Dendritic cell treated with granulocyte-macrophage colony-stimulating factor and Interleukin-4, amounts not matched to agents 40 ng/mL and 50 ng/mL, for 4 days (primary cell): ENCODE measurements around the gene KIF24.
"Not testable (repeated sequence)": the region's sequence is repeated elsewhere in the genome, so short reads cannot be mapped to it uniquely, and the experiment has no call there.

ENCODE experiments used
- H3K27ac Mint-ChIP-seq: one replicate; pipeline ENCODE4 v1.8.0; 2022; ENCODE audit warnings: mild to moderate bottlenecking, mixed read lengths
- H3K27me3 Mint-ChIP-seq: one replicate; pipeline ENCODE4 v1.8.0; 2022; ENCODE audit warnings: mild to moderate bottlenecking, mixed read lengths
- H3K36me3 Mint-ChIP-seq: one replicate; pipeline ENCODE4 v1.8.0; 2022; ENCODE audit warnings: low read depth, mixed read lengths
- H3K4me1 Mint-ChIP-seq: one replicate; pipeline ENCODE4 v1.8.0; 2022; ENCODE audit warnings: low read depth, mixed read lengths
- H3K4me3 Mint-ChIP-seq: one replicate; pipeline ENCODE4 v1.8.0; 2022; ENCODE audit warnings: mild to moderate bottlenecking, moderate library complexity, mixed read lengths
- H3K9me3 Mint-ChIP-seq: one replicate; pipeline ENCODE4 v1.8.0; 2022; ENCODE audit warnings: mixed read lengths
- intact Hi-C: fragments of 100-400 bp; cut with micrococcal nuclease; formaldehyde crosslinking; loops from one replicate; pipeline ENCODE4 v1.15.0; 2022

The KIF24 gene

GRCh38 chr9:34326690-34327089, 2.4 kb downstream of the KIF24 start:
- intact Hi-C loops: loop anchor here (5.0 kb wide), 1 partner anchor 199 kb away; the partner anchor contains the start of gene DCAF12
- Mint-ChIP-seq H3K9me3 (no peaks in the 10 kb centered on the region), H3K27me3 (no peaks in the 10 kb centered on the region), H3K27ac (no peak overlapping the region), H3K4me3 (no peak overlapping the region), H3K36me3 (peaks cover 16% of the 10 kb centered on the region), H3K4me1 (peaks cover 32% of the 10 kb centered on the region)

GRCh38 chr9:34322899-34323591, 6.0 kb downstream of the KIF24 start:
- no peak overlapping the region for H3K4me3 Mint-ChIP-seq
- H3K9me3 Mint-ChIP-seq: no peaks in the 10 kb centered on the region
- H3K27me3 Mint-ChIP-seq: no peaks in the 10 kb centered on the region
- H3K36me3 Mint-ChIP-seq: no peaks in the 10 kb centered on the region
- intact Hi-C loops: no loop called here
- no peak overlapping the region for H3K27ac Mint-ChIP-seq
- peaks cover 22% of the 10 kb centered on the region for H3K4me1 Mint-ChIP-seq

DNA sequence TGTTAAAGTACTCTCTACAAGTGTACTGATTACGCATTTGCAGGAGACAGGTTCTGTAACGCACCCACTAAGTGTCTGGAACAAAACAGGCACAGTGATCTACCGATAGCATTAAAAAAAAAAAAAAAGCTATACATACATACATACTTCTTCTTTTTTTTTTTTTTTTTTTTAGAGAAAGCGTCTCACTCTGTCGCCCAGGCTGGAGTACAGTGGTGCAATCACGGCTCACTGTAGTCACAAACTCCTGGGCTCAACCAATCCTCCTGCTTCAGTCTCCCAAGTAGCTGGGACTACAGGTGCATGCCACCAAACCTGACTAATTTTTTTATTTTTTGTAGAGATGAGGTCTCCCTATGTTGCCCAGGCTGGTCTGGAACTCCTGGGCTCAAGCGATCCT, 7.6 kb downstream of the KIF24 start:
- no peak overlapping the region for H3K4me3 Mint-ChIP-seq
- no peak overlapping the region for H3K27ac Mint-ChIP-seq
- H3K36me3 Mint-ChIP-seq: no peaks in the 10 kb centered on the region
- intact Hi-C loops: no loop called here
- no peaks in the 10 kb centered on the region for H3K27me3 Mint-ChIP-seq
- H3K9me3 Mint-ChIP-seq: no peaks in the 10 kb centered on the region
- peaks cover 19% of the 10 kb centered on the region for H3K4me1 Mint-ChIP-seq

GRCh38 chr9:34318163-34318790, 10.8 kb downstream of the KIF24 start:
- H3K9me3 Mint-ChIP-seq: no peaks in the 10 kb centered on the region
- H3K36me3 Mint-ChIP-seq: no peaks in the 10 kb centered on the region
- H3K4me1 Mint-ChIP-seq: peaks cover 5% of the 10 kb centered on the region
- H3K4me3 Mint-ChIP-seq: no peak overlapping the region
- intact Hi-C loops: no loop called here
- no peaks in the 10 kb centered on the region for H3K27me3 Mint-ChIP-seq
- H3K27ac Mint-ChIP-seq: no peak overlapping the region

DNA sequence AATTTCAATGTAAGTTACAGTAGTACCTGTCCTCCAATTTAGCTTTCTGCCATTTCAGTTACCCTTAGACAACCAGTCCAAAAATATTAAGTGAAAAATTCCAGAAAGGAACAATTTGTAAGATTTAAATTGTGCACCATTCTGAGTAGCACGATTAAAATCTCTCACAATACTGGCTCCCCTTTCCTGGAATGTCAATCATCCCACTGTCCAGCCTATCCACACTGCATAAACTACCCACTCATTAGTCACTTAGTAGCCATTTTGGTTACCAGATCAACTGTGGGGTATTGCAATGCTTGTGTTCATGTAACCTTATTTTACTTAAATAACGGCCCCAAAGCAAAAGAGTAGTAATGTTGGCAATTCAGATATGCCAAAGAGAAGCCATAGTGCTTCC, 11.6 kb downstream of the KIF24 start:
- no peaks in the 10 kb centered on the region for H3K36me3 Mint-ChIP-seq
- no peaks in the 10 kb centered on the region for H3K9me3 Mint-ChIP-seq
- no peak overlapping the region for H3K27ac Mint-ChIP-seq
- H3K4me3 Mint-ChIP-seq: no peak overlapping the region
- H3K27me3 Mint-ChIP-seq: no peaks in the 10 kb centered on the region
- peaks cover 5% of the 10 kb centered on the region for H3K4me1 Mint-ChIP-seq
- intact Hi-C loops: no loop called here

GRCh38 chr9:34311499-34312185, 17.4 kb downstream of the KIF24 start:
- Mint-ChIP-seq H3K4me1 (no peaks in the 10 kb centered on the region), H3K27ac (no peak overlapping the region), H3K9me3 (no peaks in the 10 kb centered on the region), H3K4me3 (no peak overlapping the region), H3K27me3 (no peaks in the 10 kb centered on the region), H3K36me3 (no peaks in the 10 kb centered on the region)
- intact Hi-C loops: no loop called here

DNA sequence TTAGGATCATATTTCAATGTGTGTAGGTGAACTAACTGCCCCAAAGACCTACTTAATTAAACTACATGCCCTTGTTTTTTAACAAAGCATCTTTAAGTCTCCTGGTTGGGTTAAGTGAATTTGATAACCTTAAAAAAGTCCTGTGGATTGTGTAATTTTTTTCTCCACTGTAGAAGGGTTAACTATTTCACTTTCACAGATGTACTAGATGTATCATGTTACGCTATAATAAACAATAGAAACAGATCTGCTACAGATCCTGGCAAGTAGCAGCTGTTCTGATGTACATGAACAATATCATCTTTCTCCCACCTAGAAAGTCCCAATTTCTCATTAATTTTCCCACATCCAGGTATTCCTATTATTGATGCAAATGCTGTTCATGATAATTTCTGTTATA, 18.9 kb downstream of the KIF24 start:
- H3K36me3 Mint-ChIP-seq: no peaks in the 10 kb centered on the region
- intact Hi-C loops: no loop called here
- no peaks in the 10 kb centered on the region for H3K9me3 Mint-ChIP-seq
- no peak overlapping the region for H3K27ac Mint-ChIP-seq
- H3K4me1 Mint-ChIP-seq: no peaks in the 10 kb centered on the region
- H3K4me3 Mint-ChIP-seq: no peak overlapping the region
- no peaks in the 10 kb centered on the region for H3K27me3 Mint-ChIP-seq

DNA sequence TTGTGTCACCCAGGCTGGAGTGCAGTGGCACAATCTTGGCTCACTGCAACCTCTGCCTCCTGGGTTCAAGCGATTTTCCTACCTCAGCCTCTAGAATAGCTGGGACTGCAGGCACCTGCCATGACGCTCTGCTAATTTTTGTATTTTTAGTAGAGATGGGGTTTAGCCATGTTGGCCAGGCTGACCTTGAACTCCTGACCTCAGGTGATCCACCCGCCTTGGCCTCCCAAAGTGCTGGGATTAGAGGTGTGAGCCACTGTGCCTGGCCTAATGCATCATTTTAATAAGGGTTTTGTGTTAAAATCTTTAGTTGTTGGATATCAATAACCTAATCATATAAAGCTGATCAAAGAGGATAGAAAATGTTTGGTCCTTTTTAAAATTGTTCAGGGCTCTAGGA, 20.8 kb downstream of the KIF24 start:
- H3K36me3 Mint-ChIP-seq, H3K4me1 Mint-ChIP-seq, intact Hi-C loops: not testable (repeated sequence)

GRCh38 chr9:34301064-34301463, 28.0 kb downstream of the KIF24 start:
- H3K4me3 Mint-ChIP-seq, H3K4me1 Mint-ChIP-seq, H3K9me3 Mint-ChIP-seq, H3K27ac Mint-ChIP-seq, H3K27me3 Mint-ChIP-seq, H3K36me3 Mint-ChIP-seq, intact Hi-C loops: not testable (repeated sequence)

More for the DNA sequence above, 20.8 kb downstream of the KIF24 start:
- H3K27me3 Mint-ChIP-seq, H3K27ac Mint-ChIP-seq, H3K4me3 Mint-ChIP-seq, H3K9me3 Mint-ChIP-seq: not testable (repeated sequence)

GRCh38 chr9:34292552-34292951, 36.5 kb downstream of the KIF24 start:
- Mint-ChIP-seq H3K9me3 (no peaks in the 10 kb centered on the region), H3K4me3 (no peak overlapping the region), H3K4me1 (peaks cover 7% of the 10 kb centered on the region), H3K27ac (no peak overlapping the region), H3K36me3 (no peaks in the 10 kb centered on the region), H3K27me3 (no peaks in the 10 kb centered on the region)
- intact Hi-C loops: no loop called here

DNA sequence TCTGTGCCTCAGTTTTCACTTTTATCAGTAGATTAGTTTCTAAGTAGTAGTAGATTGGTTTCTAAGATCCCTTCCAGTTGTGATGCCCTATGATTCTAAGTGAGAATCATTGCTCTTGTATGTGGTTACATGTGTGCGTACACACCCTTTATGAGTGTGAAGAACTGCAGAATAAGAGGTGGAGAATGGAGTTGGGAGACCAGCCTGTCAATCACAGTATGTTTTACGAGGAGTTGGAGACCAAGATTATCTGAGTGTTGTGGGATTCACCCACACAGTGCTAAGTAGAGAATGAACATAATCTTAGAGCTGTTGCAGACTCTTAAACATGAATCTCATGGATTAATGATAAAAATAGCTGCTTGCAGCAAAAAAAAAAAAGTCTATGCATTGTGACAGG, 37.6 kb downstream of the KIF24 start:
- Mint-ChIP-seq H3K4me1 (peaks cover 7% of the 10 kb centered on the region), H3K9me3 (no peaks in the 10 kb centered on the region), H3K27me3 (no peaks in the 10 kb centered on the region), H3K36me3 (no peaks in the 10 kb centered on the region), H3K27ac (no peak overlapping the region), H3K4me3 (no peak overlapping the region)
- intact Hi-C loops: loop anchor here (2.0 kb wide), 1 partner anchor 37 kb away; the partner anchor contains the start of genes KIF24 and NUDT2

- Mint-ChIP-seq H3K4me1 (peaks cover 7% of the 10 kb centered on the region), H3K27me3 (no peaks in the 10 kb centered on the region), H3K36me3 (no peaks in the 10 kb centered on the region)
Observed at GRCh38 chr9:34291023-34291422, 38.0 kb downstream of the KIF24 start.

DNA sequence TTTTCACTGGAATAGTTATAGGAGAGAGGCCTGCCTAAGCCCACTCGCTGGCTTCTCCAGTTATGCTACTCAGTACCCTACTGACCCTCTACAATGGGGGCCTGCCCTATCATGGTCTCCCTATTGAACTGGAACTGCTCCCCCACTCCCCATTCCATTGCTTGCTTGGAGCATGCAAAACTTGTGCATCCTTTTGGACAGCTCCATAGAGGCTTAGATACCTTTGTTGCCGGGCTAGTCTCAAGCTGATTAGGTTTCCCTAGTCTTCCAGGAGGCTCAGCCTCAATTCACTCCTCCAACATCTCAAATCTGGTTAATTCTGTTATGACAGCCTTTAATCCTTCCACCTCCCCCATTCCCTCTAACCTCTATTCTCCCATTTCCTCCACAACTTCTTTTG, 39.9 kb downstream of the KIF24 start:
- H3K4me3 Mint-ChIP-seq: no peak overlapping the region
- intact Hi-C loops: no loop called here
- peaks cover 7% of the 10 kb centered on the region for H3K4me1 Mint-ChIP-seq
- no peak overlapping the region for H3K27ac Mint-ChIP-seq
- H3K36me3 Mint-ChIP-seq: no peaks in the 10 kb centered on the region
- no peaks in the 10 kb centered on the region for H3K27me3 Mint-ChIP-seq
- no peaks in the 10 kb centered on the region for H3K9me3 Mint-ChIP-seq

More at GRCh38 chr9:34291023-34291422, 38.0 kb downstream of the KIF24 start:
- no peaks in the 10 kb centered on the region for H3K9me3 Mint-ChIP-seq
- no peak overlapping the region for H3K27ac Mint-ChIP-seq
- intact Hi-C loops: loop anchor here (2.0 kb wide), 1 partner anchor 38 kb away; the partner anchor contains the start of genes KIF24 and NUDT2
- no peak overlapping the region for H3K4me3 Mint-ChIP-seq

DNA sequence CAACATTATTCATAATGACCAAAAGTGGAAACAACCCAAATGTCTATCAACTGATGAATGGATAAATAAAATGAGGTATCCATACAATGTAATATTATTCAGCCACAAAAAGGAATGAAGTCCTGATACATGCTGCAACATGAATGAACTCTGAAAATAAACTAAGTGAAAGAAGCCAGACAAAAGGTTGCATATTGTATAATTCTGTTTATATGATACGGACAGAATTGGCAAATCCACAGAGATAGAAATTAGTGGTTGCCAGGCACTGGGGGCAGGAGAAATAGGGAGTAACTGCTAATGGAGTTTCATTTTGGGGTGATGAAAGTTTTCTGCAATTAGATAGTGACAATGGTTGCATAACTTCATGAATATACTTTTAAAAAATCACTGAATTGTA, 47.0 kb downstream of the KIF24 start:
- Mint-ChIP-seq H3K36me3 (no peaks in the 10 kb centered on the region), H3K27ac (no peak overlapping the region), H3K4me3 (no peak overlapping the region), H3K27me3 (no peaks in the 10 kb centered on the region), H3K9me3 (no peaks in the 10 kb centered on the region), H3K4me1 (no peaks in the 10 kb centered on the region)
- intact Hi-C loops: no loop called here
